ENCODE measurements around the gene NT5C1A.

- TF ChIP-seq CTCF (IDR thresholded peaks at IDR 0.05; ENCODE audit: low read length) (peak; percentile 74), EZH2 (IDR thresholded peaks at IDR 0.05; ENCODE audit: borderline replicate concordance, low read length) (no peak)
Observed at GRCh38 chr1:39720094-39720999, 48.4 kb upstream of the NT5C1A start.
